Measurements from ENCODE around the gene TMEM59L. TPM values are rescaled to one million over a fixed set of nuclear protein-coding genes. Genes with fewer than 3 reads are reported as not detected.

The TMEM59L gene
- total RNA-seq, 1 experiment from 2014 or later = 2.4 TPM

DNA sequence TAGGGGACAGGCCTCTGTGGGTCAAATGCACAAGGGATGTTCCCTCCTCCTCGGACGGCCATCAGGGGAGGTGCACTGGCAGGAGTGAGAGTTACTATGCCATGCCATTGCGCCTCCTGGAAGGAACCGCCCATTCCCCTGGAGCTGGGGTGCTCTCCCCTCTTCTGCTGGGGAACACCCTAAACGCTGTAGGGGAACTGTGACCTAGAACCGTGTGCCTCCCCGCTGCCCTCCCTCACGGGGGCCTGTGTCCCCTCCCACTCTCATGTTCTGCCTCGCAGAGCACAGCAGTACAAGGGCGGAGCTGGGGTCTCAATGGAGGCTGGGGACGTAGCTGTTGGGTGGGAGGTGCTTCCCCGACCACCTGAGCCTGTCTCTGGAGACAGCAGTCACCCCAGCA is 53.6 kb downstream of the TMEM59L start:
- CTCF ChIA-PET = no interaction called here

DNA sequence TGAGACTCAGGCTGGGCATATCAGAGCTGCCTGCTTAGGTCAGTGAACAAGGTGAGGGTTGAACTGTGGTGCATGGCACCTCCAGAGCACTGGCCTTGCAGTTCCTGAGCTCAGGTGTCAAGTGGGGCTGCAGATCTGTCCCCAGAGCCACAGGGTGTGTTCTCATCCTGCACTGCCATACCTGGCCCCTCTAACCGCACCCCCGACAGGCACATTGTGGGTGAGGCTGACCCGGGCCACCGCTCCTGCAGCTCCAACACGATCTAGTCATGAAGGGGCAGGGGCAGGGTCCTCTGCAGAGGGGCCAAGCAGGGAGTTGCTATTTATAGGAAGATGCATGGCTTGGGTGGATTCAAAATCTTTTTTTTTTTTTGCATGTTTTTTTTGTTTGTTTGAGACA is 54.1 kb downstream of the TMEM59L start:
- ChIA-PET POLR2A (interaction anchor here (0.5 kb wide), 1 partner anchor 16 kb away, joined by 5 read pairs; no protein-coding TSS in a partner anchor), CTCF (no interaction called here)
- no peak for TF ChIP-seq TCF7L2 (IDR thresholded peaks at IDR 0.05; ENCODE audit: low read depth, low read length)
- TF ChIP-seq, protein P1, sequence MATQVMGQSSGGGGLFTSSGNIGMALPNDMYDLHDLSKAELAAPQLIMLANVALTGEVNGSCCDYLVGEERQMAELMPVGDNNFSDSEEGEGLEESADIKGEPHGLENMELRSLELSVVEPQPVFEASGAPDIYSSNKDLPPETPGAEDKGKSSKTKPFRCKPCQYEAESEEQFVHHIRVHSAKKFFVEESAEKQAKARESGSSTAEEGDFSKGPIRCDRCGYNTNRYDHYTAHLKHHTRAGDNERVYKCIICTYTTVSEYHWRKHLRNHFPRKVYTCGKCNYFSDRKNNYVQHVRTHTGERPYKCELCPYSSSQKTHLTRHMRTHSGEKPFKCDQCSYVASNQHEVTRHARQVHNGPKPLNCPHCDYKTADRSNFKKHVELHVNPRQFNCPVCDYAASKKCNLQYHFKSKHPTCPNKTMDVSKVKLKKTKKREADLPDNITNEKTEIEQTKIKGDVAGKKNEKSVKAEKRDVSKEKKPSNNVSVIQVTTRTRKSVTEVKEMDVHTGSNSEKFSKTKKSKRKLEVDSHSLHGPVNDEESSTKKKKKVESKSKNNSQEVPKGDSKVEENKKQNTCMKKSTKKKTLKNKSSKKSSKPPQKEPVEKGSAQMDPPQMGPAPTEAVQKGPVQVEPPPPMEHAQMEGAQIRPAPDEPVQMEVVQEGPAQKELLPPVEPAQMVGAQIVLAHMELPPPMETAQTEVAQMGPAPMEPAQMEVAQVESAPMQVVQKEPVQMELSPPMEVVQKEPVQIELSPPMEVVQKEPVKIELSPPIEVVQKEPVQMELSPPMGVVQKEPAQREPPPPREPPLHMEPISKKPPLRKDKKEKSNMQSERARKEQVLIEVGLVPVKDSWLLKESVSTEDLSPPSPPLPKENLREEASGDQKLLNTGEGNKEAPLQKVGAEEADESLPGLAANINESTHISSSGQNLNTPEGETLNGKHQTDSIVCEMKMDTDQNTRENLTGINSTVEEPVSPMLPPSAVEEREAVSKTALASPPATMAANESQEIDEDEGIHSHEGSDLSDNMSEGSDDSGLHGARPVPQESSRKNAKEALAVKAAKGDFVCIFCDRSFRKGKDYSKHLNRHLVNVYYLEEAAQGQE (IDR thresholded peaks at IDR 0.05; ENCODE audit: insufficient read depth in 1 of 2, low read depth in 2 of 2, low read length in 1 of 2) = no peak
- intact Hi-C loops (cut with micrococcal nuclease; ENCODE audit: unreplicated experiment) (no loop called here), in situ Hi-C loops (cut with HindIII; ENCODE audit: low pct_unique_long_range_greater_than_20kb, low sequenced_read_pairs) (no loop called here)
- no peaks in the 10 kb centered on the region for H3K36me3 ChIP-seq (ENCODE audit: control insufficient read depth, insufficient read depth, low read length)
- H3K9me3 ChIP-seq (ENCODE audit: control insufficient read depth, insufficient read depth, low read depth, low read length) = no peaks in the 10 kb centered on the region
- BruUV-seq (replicated peaks) = no TSS peak
- no peak overlapping the region for H3K4me3 ChIP-seq (ENCODE audit: low read depth in 2 of 2, low read length in 2 of 2)
- no peak for DNase-seq (ENCODE audit: low read depth, low spot score)
- H3K27ac ChIP-seq (ENCODE audit: low read length) = no peak overlapping the region
- no peak; the same call in 1 of the 2 replicates for ATAC-seq
- no peaks in the 10 kb centered on the region for H3K27me3 ChIP-seq (ENCODE audit: control insufficient read depth, insufficient read depth, low read length)
- no peaks in the 10 kb centered on the region for H3K4me1 ChIP-seq (ENCODE audit: control insufficient read depth, insufficient read depth, low read length)

More for the DNA sequence above, 53.6 kb downstream of the TMEM59L start:
- ATAC-seq = no peak
- Histone ChIP-seq H3K27ac (ENCODE audit: low read length) (no peak overlapping the region), H3K4me3 (ENCODE audit: low read depth in 2 of 2, low read length in 2 of 2) (no peak overlapping the region), H3K4me1 (ENCODE audit: control insufficient read depth, insufficient read depth, low read length) (no peaks in the 10 kb centered on the region), H3K27me3 (ENCODE audit: control insufficient read depth, insufficient read depth, low read length) (no peaks in the 10 kb centered on the region), H3K9me3 (ENCODE audit: control insufficient read depth, insufficient read depth, low read depth, low read length) (no peaks in the 10 kb centered on the region), H3K36me3 (ENCODE audit: control insufficient read depth, insufficient read depth, low read length) (no peaks in the 10 kb centered on the region)
- POLR2A ChIA-PET = interaction anchor here (0.5 to 0.6 kb wide), 2 partner anchors 17 to 60 kb away, joined by 3 to 5 read pairs; partner anchors contain the start of gene CRLF1
- intact Hi-C loops (cut with micrococcal nuclease; ENCODE audit: unreplicated experiment) (no loop called here), in situ Hi-C loops (cut with HindIII; ENCODE audit: low pct_unique_long_range_greater_than_20kb, low sequenced_read_pairs) (no loop called here)
- TF ChIP-seq TCF7L2 (IDR thresholded peaks at IDR 0.05; ENCODE audit: low read depth, low read length) (no peak), POLR2AphosphoS5 (IDR thresholded peaks at IDR 0.05; ENCODE audit: low read depth, low read length) (no peak), SIN3A (IDR thresholded peaks at IDR 0.05; ENCODE audit: borderline replicate concordance, insufficient read depth, low read depth, low read length) (no peak)
- TF ChIP-seq, protein P1 (IDR thresholded peaks at IDR 0.05; ENCODE audit: insufficient read depth in 1 of 2, low read depth in 2 of 2, low read length in 1 of 2) = no peak
- TF ChIP-seq, protein P2, sequence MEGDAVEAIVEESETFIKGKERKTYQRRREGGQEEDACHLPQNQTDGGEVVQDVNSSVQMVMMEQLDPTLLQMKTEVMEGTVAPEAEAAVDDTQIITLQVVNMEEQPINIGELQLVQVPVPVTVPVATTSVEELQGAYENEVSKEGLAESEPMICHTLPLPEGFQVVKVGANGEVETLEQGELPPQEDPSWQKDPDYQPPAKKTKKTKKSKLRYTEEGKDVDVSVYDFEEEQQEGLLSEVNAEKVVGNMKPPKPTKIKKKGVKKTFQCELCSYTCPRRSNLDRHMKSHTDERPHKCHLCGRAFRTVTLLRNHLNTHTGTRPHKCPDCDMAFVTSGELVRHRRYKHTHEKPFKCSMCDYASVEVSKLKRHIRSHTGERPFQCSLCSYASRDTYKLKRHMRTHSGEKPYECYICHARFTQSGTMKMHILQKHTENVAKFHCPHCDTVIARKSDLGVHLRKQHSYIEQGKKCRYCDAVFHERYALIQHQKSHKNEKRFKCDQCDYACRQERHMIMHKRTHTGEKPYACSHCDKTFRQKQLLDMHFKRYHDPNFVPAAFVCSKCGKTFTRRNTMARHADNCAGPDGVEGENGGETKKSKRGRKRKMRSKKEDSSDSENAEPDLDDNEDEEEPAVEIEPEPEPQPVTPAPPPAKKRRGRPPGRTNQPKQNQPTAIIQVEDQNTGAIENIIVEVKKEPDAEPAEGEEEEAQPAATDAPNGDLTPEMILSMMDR (IDR thresholded peaks at IDR 0.05) = no peak
- BruUV-seq (replicated peaks) = no TSS peak
- DNase-seq (ENCODE audit: low read depth, low spot score) = no peak

Measured in Panc1 (cell line).